ENCODE data around the gene CBY3. TPM values are rescaled to one million over a fixed set of nuclear protein-coding genes. Genes with fewer than 3 reads are reported as not detected.
A peak's percentile ranks its signal among the peaks of the same experiment; 100 is the strongest.
"Not testable (repeated sequence)": the region's sequence is repeated elsewhere in the genome, so short reads cannot be mapped to it uniquely, and the experiment has no call there.

CBY3 gene
- total RNA-seq, 4 donors from 2014 or later, result not detected

- TF ChIP-seq, protein P1, sequence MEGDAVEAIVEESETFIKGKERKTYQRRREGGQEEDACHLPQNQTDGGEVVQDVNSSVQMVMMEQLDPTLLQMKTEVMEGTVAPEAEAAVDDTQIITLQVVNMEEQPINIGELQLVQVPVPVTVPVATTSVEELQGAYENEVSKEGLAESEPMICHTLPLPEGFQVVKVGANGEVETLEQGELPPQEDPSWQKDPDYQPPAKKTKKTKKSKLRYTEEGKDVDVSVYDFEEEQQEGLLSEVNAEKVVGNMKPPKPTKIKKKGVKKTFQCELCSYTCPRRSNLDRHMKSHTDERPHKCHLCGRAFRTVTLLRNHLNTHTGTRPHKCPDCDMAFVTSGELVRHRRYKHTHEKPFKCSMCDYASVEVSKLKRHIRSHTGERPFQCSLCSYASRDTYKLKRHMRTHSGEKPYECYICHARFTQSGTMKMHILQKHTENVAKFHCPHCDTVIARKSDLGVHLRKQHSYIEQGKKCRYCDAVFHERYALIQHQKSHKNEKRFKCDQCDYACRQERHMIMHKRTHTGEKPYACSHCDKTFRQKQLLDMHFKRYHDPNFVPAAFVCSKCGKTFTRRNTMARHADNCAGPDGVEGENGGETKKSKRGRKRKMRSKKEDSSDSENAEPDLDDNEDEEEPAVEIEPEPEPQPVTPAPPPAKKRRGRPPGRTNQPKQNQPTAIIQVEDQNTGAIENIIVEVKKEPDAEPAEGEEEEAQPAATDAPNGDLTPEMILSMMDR (IDR thresholded peaks at IDR 0.05), result no peak
- no peak for ATAC-seq (ENCODE audit: low FRiP score)
- DNase-seq (ENCODE audit: low spot score), result no peak
These were observed 35.5 kb upstream of the CBY3 start for GRCh38 chr5:179716286-179716685.

DNA sequence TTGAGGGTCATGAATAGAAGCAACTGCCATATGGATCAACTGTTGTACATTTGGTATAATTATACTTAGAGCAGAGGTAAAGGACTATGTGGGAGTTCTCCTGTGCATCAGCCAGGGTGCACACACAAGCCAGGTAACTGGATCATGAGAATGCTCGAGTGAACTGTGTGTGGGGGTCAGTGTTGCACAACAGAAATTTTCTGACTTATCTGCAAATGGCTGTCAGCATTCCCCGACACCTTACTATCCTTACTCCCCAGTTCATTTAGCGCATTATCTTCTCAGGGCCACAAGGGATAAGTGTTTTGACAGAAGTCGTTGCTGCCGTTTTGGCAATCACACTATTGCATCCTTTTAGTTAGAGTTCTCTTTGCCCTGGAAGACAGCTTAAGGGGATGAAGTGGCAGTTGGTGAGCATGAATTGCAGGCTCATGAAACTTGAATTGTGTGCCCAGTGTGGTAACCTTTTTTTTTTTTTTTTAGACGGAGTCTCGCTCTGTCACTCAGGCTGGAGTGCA, 19.6 kb upstream of the CBY3 start:
- DNase-seq (ENCODE audit: low spot score) (no peak), ATAC-seq (ENCODE audit: low FRiP score) (no peak)
- TF ChIP-seq, protein P1 (IDR thresholded peaks at IDR 0.05), result no peak

DNA sequence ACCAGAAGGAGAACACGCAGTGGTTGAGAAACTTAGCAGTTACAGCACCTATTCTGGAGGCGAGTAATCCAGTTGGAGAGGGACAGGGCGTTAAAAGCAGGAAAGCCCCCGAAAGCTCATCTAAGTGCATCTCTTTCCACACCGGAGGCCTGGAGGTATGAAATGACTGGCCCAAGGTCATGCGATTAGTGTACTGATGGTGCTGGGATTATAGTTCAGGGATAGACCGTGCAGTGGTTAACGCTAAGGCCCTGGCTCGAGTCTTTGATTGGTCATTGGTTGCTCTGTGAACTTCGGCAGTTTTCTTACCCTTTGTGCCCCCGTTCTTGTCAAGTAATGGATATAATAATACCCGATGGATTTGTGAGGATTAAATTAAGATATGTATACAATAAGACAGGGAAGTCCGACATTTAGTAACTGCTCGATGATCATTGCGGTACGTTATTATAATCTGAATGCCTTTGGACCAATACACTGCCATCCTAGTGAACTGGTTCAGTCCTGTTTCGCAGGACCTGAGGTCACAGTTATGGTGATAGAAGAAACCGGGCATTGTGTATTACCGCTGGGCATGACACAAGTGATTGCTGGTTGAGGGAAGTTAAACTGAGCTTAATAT, 18.9 kb upstream of the CBY3 start:
- no peak for DNase-seq (ENCODE audit: low spot score)
- ATAC-seq (ENCODE audit: low FRiP score), result no peak
- TF ChIP-seq, protein P1 (IDR thresholded peaks at IDR 0.05), result no peak

DNA sequence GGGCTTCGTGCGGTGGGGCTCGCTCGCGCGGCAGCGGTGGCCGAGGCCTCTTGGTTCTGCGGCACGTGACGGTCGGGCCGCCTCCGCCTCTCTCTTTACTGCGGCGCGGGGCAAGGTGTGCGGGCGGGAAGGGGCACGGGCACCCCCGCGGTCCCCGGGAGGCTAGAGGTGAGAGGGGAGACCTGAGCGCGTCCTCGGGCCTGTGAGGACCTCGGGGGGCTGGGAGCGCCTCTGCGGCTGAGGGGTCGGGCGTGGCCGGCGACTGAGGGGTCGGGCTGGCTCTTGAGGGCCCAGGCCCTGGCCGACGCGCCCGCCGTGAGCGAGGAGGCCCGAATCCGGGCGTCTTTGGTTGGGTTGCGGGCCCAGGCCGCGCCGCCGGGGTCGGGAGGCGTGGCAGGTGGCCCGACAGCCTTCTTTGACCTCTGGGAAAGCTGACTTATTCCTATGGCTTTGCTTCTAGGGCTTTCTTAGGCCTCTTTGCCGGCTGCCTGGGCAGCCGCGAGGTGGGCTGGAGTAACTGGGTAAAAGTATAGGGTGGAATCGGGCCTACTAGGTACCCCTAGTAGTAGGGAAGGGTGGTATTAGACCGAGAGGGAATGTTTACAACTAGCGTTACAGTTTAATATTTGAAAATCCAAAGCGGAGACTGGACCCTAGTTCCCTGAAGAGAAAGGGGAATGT, 18.2 kb upstream of the CBY3 start, which contains the start of gene CANX:
Gene CANX (plus strand): TSS at position 33 of the 681 bp plus-strand sequence. CDS start 6,715 bp downstream, outside the sequence.
- DNase-seq (ENCODE audit: low spot score) (no peak), ATAC-seq (ENCODE audit: low FRiP score) (peak; percentile 11)
- TF ChIP-seq, protein P1 (IDR thresholded peaks at IDR 0.05), result no peak

DNA sequence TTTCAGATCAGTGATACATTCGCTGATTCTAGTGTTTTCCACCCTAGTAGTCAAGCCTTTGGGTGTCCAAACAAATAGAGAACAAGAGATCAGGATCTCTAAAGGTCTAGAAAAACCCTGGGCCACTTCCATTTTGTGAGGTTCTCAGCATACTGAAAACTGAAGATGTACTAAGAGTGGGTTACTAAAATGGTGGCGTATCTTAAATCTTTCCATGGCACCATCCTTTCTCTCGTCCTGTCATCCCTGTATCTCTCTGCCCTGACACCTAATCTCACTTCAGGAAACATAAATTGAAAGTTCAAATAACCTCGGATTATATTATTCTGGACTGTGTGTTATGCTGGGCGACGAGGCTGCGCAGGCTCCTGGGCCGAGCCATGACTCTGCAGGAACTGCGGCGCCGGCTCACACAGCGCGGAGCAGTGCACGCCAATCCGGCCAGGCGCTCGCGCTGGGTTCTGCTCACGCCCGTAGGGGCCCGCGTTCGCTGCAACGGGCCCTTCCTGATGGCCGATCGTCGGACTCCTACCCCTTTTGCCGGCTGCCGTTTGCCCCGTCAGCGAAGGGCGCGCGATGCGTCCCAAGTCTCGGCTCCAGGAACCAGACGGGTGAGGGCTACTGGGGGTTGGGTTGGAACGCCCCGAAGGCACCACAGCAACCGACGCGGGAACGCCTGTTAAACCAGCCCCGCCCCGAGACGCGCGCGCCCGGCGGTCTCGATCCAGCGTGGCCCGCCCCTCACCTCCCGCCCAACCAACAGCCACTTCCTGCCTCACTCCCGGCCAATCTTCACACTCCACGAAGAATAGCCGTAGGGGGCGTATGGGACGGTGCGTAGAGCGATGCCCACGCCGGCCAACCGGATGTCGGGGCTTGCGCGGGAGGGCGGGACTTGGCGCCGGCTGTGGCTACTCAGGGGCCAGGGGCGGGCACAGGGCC, 17.4 kb upstream of the CBY3 start:
- TF ChIP-seq, protein P1 (IDR thresholded peaks at IDR 0.05), result no peak
- ATAC-seq (ENCODE audit: low FRiP score), result peak; percentile 98
- peak; percentile 92 for DNase-seq (ENCODE audit: low spot score)

- not testable (repeated sequence) for ATAC-seq (ENCODE audit: low FRiP score); DNase-seq (ENCODE audit: low spot score)
These were observed 16.7 kb upstream of the CBY3 start for GRCh38 chr5:179697543-179697942.

- ATAC-seq (ENCODE audit: low FRiP score) (no peak), DNase-seq (ENCODE audit: low spot score) (no peak)
- TF ChIP-seq, protein P1 (IDR thresholded peaks at IDR 0.05), result no peak
These were observed 16.3 kb upstream of the CBY3 start for GRCh38 chr5:179697108-179697507.

Measured in omental fat pad (tissue), 4 donors.